Stimulated activated CD8-positive, alpha-beta memory T cell treated with anti-CD3 and anti-CD28 coated beads, Interleukin-4, amount 100 ng/mL, for 1 hour (primary cell): ENCODE measurements around the gene GPC6.

Experiments used
- DNase-seq, 2 donors: peaks; one replicate each; pipeline ENCODE4 v3.0.0-alpha.2; 2020; ENCODE audit warnings: low read depth in 2 of 2, low spot score in 1 of 2

The GPC6 gene

GRCh38 chr13:94309997-94310855, 1083.6 kb downstream of the GPC6 start:
- no peak for DNase-seq

GRCh38 chr13:94311893-94312292, 1085.3 kb downstream of the GPC6 start:
- no peak for DNase-seq

GRCh38 chr13:94312511-94313216, 1086.1 kb downstream of the GPC6 start:
- DNase-seq: no peak

- no peak for DNase-seq
These were observed 1086.8 kb downstream of the GPC6 start for GRCh38 chr13:94313321-94313910.

GRCh38 chr13:94313926-94314325, 1087.3 kb downstream of the GPC6 start:
- DNase-seq: no peak

- no peak for DNase-seq
These were observed 1088.6 kb downstream of the GPC6 start for GRCh38 chr13:94315188-94315587.

GRCh38 chr13:94317063-94317491, 1090.5 kb downstream of the GPC6 start:
- DNase-seq: no peak

GRCh38 chr13:94318418-94318817, 1091.8 kb downstream of the GPC6 start:
- DNase-seq: no peak

GRCh38 chr13:94319501-94319900, 1092.9 kb downstream of the GPC6 start:
- DNase-seq: no peak

- no peak for DNase-seq
These were observed 1096.5 kb downstream of the GPC6 start for GRCh38 chr13:94322925-94323763.

- no peak for DNase-seq
These were observed 1097.5 kb downstream of the GPC6 start for GRCh38 chr13:94323764-94324758.

- DNase-seq: no peak
These were observed 1098.3 kb downstream of the GPC6 start for GRCh38 chr13:94324767-94325540.

GRCh38 chr13:94325650-94326049, 1099.0 kb downstream of the GPC6 start:
- DNase-seq: no peak

GRCh38 chr13:94327318-94327717, 1100.7 kb downstream of the GPC6 start:
- DNase-seq: no peak

- DNase-seq: no peak
These were observed 1101.9 kb downstream of the GPC6 start for GRCh38 chr13:94328381-94329041.

GRCh38 chr13:94329277-94329676, 1102.7 kb downstream of the GPC6 start:
- no peak for DNase-seq

GRCh38 chr13:94329754-94330551, 1103.3 kb downstream of the GPC6 start:
- no peak for DNase-seq

- DNase-seq: no peak
These were observed 1104.0 kb downstream of the GPC6 start for GRCh38 chr13:94330552-94331071.
